ENCODE results near the gene ZNF593.

Gene ZNF593

GRCh38 chr1:26169669-26170471, at the start of gene ZNF593:
Gene ZNF593 (plus strand): TSS chr1:26169908. CDS start chr1:26169984, 76 bp downstream.
- peak; percentile 71 for DNase-seq (ENCODE audit: low read depth)

GRCh38 chr1:26121854-26122773, 47.6 kb upstream of the ZNF593 start:
- peak; percentile 35 for DNase-seq (ENCODE audit: low read depth)

GRCh38 chr1:26122988-26123973, 46.4 kb upstream of the ZNF593 start:
- DNase-seq (ENCODE audit: low read depth): no peak

GRCh38 chr1:26124418-26125331, 45.0 kb upstream of the ZNF593 start:
- DNase-seq (ENCODE audit: low read depth): no peak

GRCh38 chr1:26125382-26125781, 44.3 kb upstream of the ZNF593 start:
- DNase-seq (ENCODE audit: low read depth): no peak

GRCh38 chr1:26125946-26126320, 43.8 kb upstream of the ZNF593 start:
- no peak for DNase-seq (ENCODE audit: low read depth)

GRCh38 chr1:26126321-26127084, 43.2 kb upstream of the ZNF593 start:
- DNase-seq (ENCODE audit: low read depth): no peak

- DNase-seq (ENCODE audit: low read depth): no peak
These were observed 42.2 kb upstream of the ZNF593 start for GRCh38 chr1:26127235-26128163.

GRCh38 chr1:26129778-26130177, 39.9 kb upstream of the ZNF593 start:
- DNase-seq (ENCODE audit: low read depth): no peak

GRCh38 chr1:26130695-26131094, 39.0 kb upstream of the ZNF593 start:
- no peak for DNase-seq (ENCODE audit: low read depth)

- DNase-seq (ENCODE audit: low read depth): no peak
These were observed 37.4 kb upstream of the ZNF593 start for GRCh38 chr1:26132128-26132833.

- DNase-seq (ENCODE audit: low read depth): no peak
These were observed 36.9 kb upstream of the ZNF593 start for GRCh38 chr1:26132834-26133167.

GRCh38 chr1:26134466-26134865, 35.2 kb upstream of the ZNF593 start:
- DNase-seq (ENCODE audit: low read depth): no peak

- DNase-seq (ENCODE audit: low read depth): no peak
These were observed 30.6 kb upstream of the ZNF593 start for GRCh38 chr1:26138974-26139558.

GRCh38 chr1:26142159-26142558, 27.5 kb upstream of the ZNF593 start:
- no peak for DNase-seq (ENCODE audit: low read depth)

GRCh38 chr1:26145041-26145959, 24.4 kb upstream of the ZNF593 start:
- peak; percentile 54 for DNase-seq (ENCODE audit: low read depth)

GRCh38 chr1:26145960-26146294, 23.8 kb upstream of the ZNF593 start:
- DNase-seq (ENCODE audit: low read depth): no peak
